B cell (primary cell): Measurements from ENCODE around the gene DDRGK1. TPM values are rescaled to one million over a fixed set of nuclear protein-coding genes. Genes with fewer than 3 reads are reported as not detected.
A peak's percentile ranks its signal among the peaks of the same experiment; 100 is the strongest.

Experiments
- ATAC-seq: fragments of 200-7000 bp; cut with Tn5 transposase; one replicate; pipeline ENCODE4 v1.10.0; 2021; ENCODE audit warnings: low read depth, mild to moderate bottlenecking, moderate number of reproducible peaks, moderate library complexity
- CTCF ChIA-PET: fragments of 350-600 bp; sonication (Branson Sonifier 250); formaldehyde crosslinking; loops from one replicate; lab custom pipeline; 2021; ENCODE audit warnings: antibody characterized with exemption, inconsistent platforms; lab: Charles Lee
- POLR2A ChIA-PET: fragments of 350-600 bp; sonication (Branson Sonifier 250); formaldehyde crosslinking; loops from one replicate; lab custom pipeline; 2021; ENCODE audit warnings: antibody characterized with exemption; lab: Charles Lee
- DNase-seq: peaks from one replicate; pipeline ENCODE4 v3.0.0; 2013
- H2AFZ ChIP-seq: 2 replicates; pipeline ENCODE4 v1.6.1; 2012; ENCODE audit warnings: mild to moderate bottlenecking, low read depth, low read length; ENCODE audit not compliant: insufficient read depth, poor library complexity, severe bottlenecking
- H3K27ac ChIP-seq, 2 donors: 1 replicate in 1 of 2; 2 replicates in 1 of 2; pipeline ENCODE4 v1.5.1; 2012 to 2013; ENCODE audit warnings: low read length in 2 of 2, mild to moderate bottlenecking in 2 of 2, moderate library complexity in 1 of 2
- H3K27me3 ChIP-seq, 4 experiments: fragments of 200-600 bp in 1 of 4; sonication (generic) in 1 of 4; replicated peaks in 1 of 4; 1 replicate in 2 of 4; 2 replicates in 2 of 4; pipeline versions ENCODE4 v1.6.1 to v1.7.0; 2013 to 2016; ENCODE audit warnings: low read length in 3 of 4, mild to moderate bottlenecking in 2 of 4, mixed read lengths in 1 of 4, moderate library complexity in 1 of 4; ENCODE audit not compliant: insufficient read depth in 4 of 4, control insufficient read depth in 3 of 4; ENCODE audit errors: control extremely low read depth in 1 of 4
- H3K36me3 ChIP-seq, 2 experiments: replicated peaks in 1 of 2; 1 replicate in 1 of 2; 2 replicates in 1 of 2; pipeline versions ENCODE4 v1.6.1 to v1.7.1; 2013; ENCODE audit warnings: low read length in 1 of 2; ENCODE audit not compliant: insufficient read depth in 2 of 2, control insufficient read depth in 1 of 2; ENCODE audit errors: control extremely low read depth in 1 of 2, extremely low read depth in 1 of 2
- H3K4me1 ChIP-seq, 2 donors: fragments of 200-600 bp in 1 of 2; sonication (generic) in 1 of 2; 1 replicate in 1 of 2; 2 replicates in 1 of 2; pipeline versions ENCODE4 v1.5.1 to v1.6.1; 2013 to 2017; ENCODE audit warnings: low read length in 2 of 2; ENCODE audit not compliant: control insufficient read depth in 2 of 2, insufficient read depth in 2 of 2
- H3K4me2 ChIP-seq: replicated peaks from 2 replicates; pipeline ENCODE3; 2012; ENCODE audit warnings: mild to moderate bottlenecking, low read depth, low read length; ENCODE audit not compliant: poor library complexity, severe bottlenecking
- H3K4me3 ChIP-seq, 5 experiments: fragments of 200-600 bp in 1 of 5; sonication (generic) in 1 of 5; 1 replicate in 3 of 5; 2 replicates in 2 of 5; pipeline versions ENCODE4 v1.5.1 to v1.7.0; 2011 to 2016; ENCODE audit warnings: low read length in 4 of 5, mild to moderate bottlenecking in 4 of 5, low read depth in 2 of 5, control low read depth in 1 of 5, moderate library complexity in 1 of 5; ENCODE audit not compliant: insufficient read depth in 1 of 5; ENCODE audit errors: control extremely low read depth in 1 of 5, extremely low read depth in 1 of 5
- H3K79me2 ChIP-seq: fragments of 200-600 bp; sonication (generic); one replicate; pipeline ENCODE4 v1.6.0; 2016; ENCODE audit warnings: low read length; ENCODE audit not compliant: control insufficient read depth, insufficient read depth
- H3K9ac ChIP-seq: fragments of 200-600 bp; sonication (generic); 2 replicates; pipeline ENCODE4 v1.6.1; 2017; ENCODE audit warnings: mild to moderate bottlenecking, low read length, moderate library complexity
- H3K9me3 ChIP-seq, 3 donors: one replicate each; pipeline versions ENCODE4 v1.6.1 to v1.7.1; 2013; ENCODE audit warnings: low read length in 2 of 3; ENCODE audit not compliant: control insufficient read depth in 2 of 3, insufficient read depth in 1 of 3; ENCODE audit errors: control extremely low read depth in 1 of 3
- H4K20me1 ChIP-seq: 2 replicates; pipeline ENCODE4 v1.6.0; 2012; ENCODE audit warnings: mild to moderate bottlenecking, low read length; ENCODE audit not compliant: insufficient read depth, control insufficient read depth, poor library complexity, severe bottlenecking
- H3K27ac Mint-ChIP-seq: one replicate; pipeline ENCODE4 v1.8.0; 2021; ENCODE audit warnings: mixed read lengths
- H3K27me3 Mint-ChIP-seq: one replicate; pipeline ENCODE4 v1.8.0; 2021; ENCODE audit warnings: mixed read lengths
- H3K4me1 Mint-ChIP-seq: one replicate; pipeline ENCODE4 v1.8.0; 2021; ENCODE audit warnings: mixed read lengths
- H3K4me3 Mint-ChIP-seq: one replicate; pipeline ENCODE4 v1.8.0; 2021; ENCODE audit warnings: mixed read lengths
- H3K9me3 Mint-ChIP-seq: one replicate; pipeline ENCODE4 v1.8.0; 2022; ENCODE audit warnings: mixed read lengths; ENCODE audit not compliant: insufficient read depth
- CTCF ChIP-seq: fragments of 200-600 bp; IDR thresholded peaks from one replicate; pipeline ENCODE4 v1.8.0; 2022; ENCODE audit warnings: antibody characterized with exemption, mild to moderate bottlenecking
- EZH2 ChIP-seq: IDR thresholded peaks from 2 replicates; pipeline ENCODE4 v1.6.1; 2012; ENCODE audit warnings: borderline replicate concordance, low read depth, mild to moderate bottlenecking, moderate library complexity, low read length; ENCODE audit not compliant: insufficient read depth, poor library complexity, severe bottlenecking
- WGBS: methylation state at CpG from one replicate; pipeline ENCODE4 v1.1.5; 2013; ENCODE audit warnings: missing lambda C conversion rate; ENCODE audit not compliant: insufficient coverage; 5-methylcytosine and 5-hydroxymethylcytosine counted together
- intact Hi-C: fragments of 100-400 bp; cut with micrococcal nuclease; formaldehyde crosslinking; loops from one replicate; pipeline ENCODE4 v1.10.0; 2022
- polyA plus RNA-seq: library from polyadenylated mRNA; depleted of rRNA; stranded (reverse); fragments of >200 nt; gene quantifications from 2 replicates; pipeline ENCODE4 v1.2.3, GENCODE V29; 2012
- total RNA-seq, 2 donors: library from RNA; stranded (reverse); fragments of 120-200 nt in 1 of 2; gene quantifications; 1 replicate in 1 of 2; 2 replicates in 1 of 2; pipeline versions ENCODE4 v1.2.3 to v1.2.4, GENCODE V29; 2013 to 2022

Gene DDRGK1
- total and polyA plus RNA-seq, 2 donors (not counting 1 experiment from before 2014, with no cell fraction given): 35.6 to 51.9 TPM

- no peak overlapping the region for H2AFZ ChIP-seq
- no peak overlapping the region for H3K27ac ChIP-seq
- peaks cover 0 to 18% of the 10 kb centered on the region in 2 experiments for H3K36me3 ChIP-seq
- no peak overlapping the region for H3K4me3 ChIP-seq
- 99% methylated on average over 9 of the region's 18 CpGs for WGBS
- H3K4me1 Mint-ChIP-seq: peaks cover 30% of the 10 kb centered on the region
- no peaks in the 10 kb centered on the region for H3K27me3 ChIP-seq
- no peaks in the 10 kb centered on the region for H3K9me3 ChIP-seq
- ATAC-seq (no peak), DNase-seq (no peak)
- H3K79me2 ChIP-seq: peaks cover 7% of the 10 kb centered on the region
- no peak overlapping the region for H3K9ac ChIP-seq
- ChIA-PET POLR2A (no interaction called here), CTCF (interaction anchor here (1.3 to 8.0 kb wide), 3 partner anchors 17 to 94 kb away, joined by 3 to 76 read pairs (median 6); partner anchors contain the start of gene SLC4A11)
- no peak overlapping the region for H3K4me2 ChIP-seq
- H3K4me1 ChIP-seq: peaks cover 26 to 35% of the 10 kb centered on the region in 2 donors
- H3K4me3 Mint-ChIP-seq: no peak overlapping the region
- no peaks in the 10 kb centered on the region for H3K9me3 Mint-ChIP-seq
- intact Hi-C loops: loop anchor here (2.0 kb wide), 2 partner anchors 13 to 17 kb away; partner anchors contain the start of genes ITPA and SLC4A11
- TF ChIP-seq CTCF (no peak), EZH2 (no peak)
- peaks cover 5% of the 10 kb centered on the region for H4K20me1 ChIP-seq
- peak overlapping the region; percentile 61 for H3K27ac Mint-ChIP-seq
- H3K27me3 Mint-ChIP-seq: no peaks in the 10 kb centered on the region
Measured at GRCh38 chr20:3221398-3222226, 17.1 kb upstream of the DDRGK1 start.
